HL-60/S4 treated with phorbol 12-myristate 13-acetate at 8.2 ng/mL for 4 days and 3 days (cell line): Measurements from ENCODE around the gene SUSD1.
"Not testable (repeated sequence)": the region's sequence is repeated elsewhere in the genome, so short reads cannot be mapped to it uniquely, and the experiment has no call there.

ENCODE experiments used
- in situ Hi-C: fragments of 300-500 bp; cut with MboI; formaldehyde crosslinking; loops from 2 replicates; pipeline ENCODE4 v1.15.0; 2022; ENCODE audit warnings: low sequenced_read_pairs

SUSD1 gene

GRCh38 chr9:112132356-112132755 lies 42.7 kb downstream of the SUSD1 start:
- in situ Hi-C loops, result no loop called here

GRCh38 chr9:112130997-112131396 lies 44.1 kb downstream of the SUSD1 start:
- in situ Hi-C loops, result no loop called here

GRCh38 chr9:112130347-112130746 lies 44.8 kb downstream of the SUSD1 start:
- in situ Hi-C loops, result no loop called here

- in situ Hi-C loops, result no loop called here
Measured at GRCh38 chr9:112129246-112129645, 45.9 kb downstream of the SUSD1 start.

GRCh38 chr9:112128399-112128798 lies 46.7 kb downstream of the SUSD1 start:
- in situ Hi-C loops, result not testable (repeated sequence)

- in situ Hi-C loops, result no loop called here
Measured at GRCh38 chr9:112127281-112127680, 47.8 kb downstream of the SUSD1 start.

- in situ Hi-C loops, result no loop called here
Measured at GRCh38 chr9:112125951-112126388, 49.1 kb downstream of the SUSD1 start.

- in situ Hi-C loops, result no loop called here
Measured at GRCh38 chr9:112124156-112124555, 50.9 kb downstream of the SUSD1 start.

GRCh38 chr9:112121633-112122032 lies 53.5 kb downstream of the SUSD1 start:
- in situ Hi-C loops, result no loop called here

GRCh38 chr9:112120439-112120925 lies 54.6 kb downstream of the SUSD1 start:
- in situ Hi-C loops, result no loop called here

- in situ Hi-C loops, result no loop called here
Measured at GRCh38 chr9:112120030-112120341, 55.1 kb downstream of the SUSD1 start.

- in situ Hi-C loops, result no loop called here
Measured at GRCh38 chr9:112119225-112120029, 55.7 kb downstream of the SUSD1 start.

- in situ Hi-C loops, result no loop called here
Measured at GRCh38 chr9:112118009-112118408, 57.1 kb downstream of the SUSD1 start.

GRCh38 chr9:112115970-112116753 lies 58.9 kb downstream of the SUSD1 start:
- in situ Hi-C loops, result no loop called here

GRCh38 chr9:112115109-112115508 lies 60.0 kb downstream of the SUSD1 start:
- in situ Hi-C loops, result no loop called here

- in situ Hi-C loops, result no loop called here
Measured at GRCh38 chr9:112112941-112113681, 62.0 kb downstream of the SUSD1 start.

- in situ Hi-C loops, result no loop called here
Measured at GRCh38 chr9:112112519-112112918, 62.6 kb downstream of the SUSD1 start.

- in situ Hi-C loops, result no loop called here
Measured at GRCh38 chr9:112111461-112111860, 63.6 kb downstream of the SUSD1 start.

- in situ Hi-C loops, result no loop called here
Measured at GRCh38 chr9:112110777-112111113, 64.4 kb downstream of the SUSD1 start.

GRCh38 chr9:112110094-112110776 lies 64.9 kb downstream of the SUSD1 start:
- in situ Hi-C loops, result no loop called here

GRCh38 chr9:112104901-112105300 lies 70.2 kb downstream of the SUSD1 start:
- in situ Hi-C loops, result no loop called here
